Esophagus muscularis mucosa (tissue), 4 donors: ENCODE measurements around the gene ITGB5.

ENCODE experiments used
- CTCF ChIP-seq, 3 experiments: fragments of 200-600 bp in 2 of 3; fragments of 450-650 bp in 1 of 3; sonication (generic) in 2 of 3; IDR thresholded peaks; one replicate each; pipeline ENCODE4 v1.5.1; 2017 to 2019; ENCODE audit warnings: antibody characterized with exemption in 3 of 3, mild to moderate bottlenecking in 2 of 3, moderate library complexity in 1 of 3
- EP300 ChIP-seq: sonication (generic); formaldehyde crosslinking; IDR thresholded peaks from one replicate; pipeline ENCODE4 v1.6.1; 2017; ENCODE audit warnings: antibody characterized with exemption
- POLR2A ChIP-seq: fragments of 450-650 bp; IDR thresholded peaks from one replicate; pipeline ENCODE4 v1.6.1; 2017; ENCODE audit warnings: antibody characterized with exemption, moderate library complexity, mild to moderate bottlenecking, low read depth
- POLR2AphosphoS5 ChIP-seq, 2 donors: sonication (generic); formaldehyde crosslinking; IDR thresholded peaks; one replicate each; pipeline ENCODE4 v1.6.1; 2017; ENCODE audit warnings: antibody characterized with exemption in 2 of 2

- TF ChIP-seq CTCF (IDR thresholded peaks at IDR 0.05): no peak
- no peak for TF ChIP-seq EP300
- no peak for TF ChIP-seq POLR2AphosphoS5 (IDR thresholded peaks at IDR 0.05)
- no peak for TF ChIP-seq POLR2A
Observed at GRCh38 chr3:124851136-124851535, 36.0 kb downstream of the ITGB5 start.
